ENCODE results near the gene RNF40.

- TF ChIP-seq CTCF (IDR thresholded peaks at IDR 0.05; ENCODE audit: low read depth, low read length, poor library complexity, severe bottlenecking) (no peak), EZH2phosphoT487 (IDR thresholded peaks at IDR 0.05; ENCODE audit: borderline replicate concordance, low read length) (no peak)
Measured at GRCh38 chr16:30816769-30817168, 54.6 kb downstream of the RNF40 start.
